Measurements from ENCODE around the gene SPSB4.

SPSB4 gene

GRCh38 chr3:141070727-141071357 lies 19.7 kb downstream of the SPSB4 start:
- Histone ChIP-seq H3K4me3 (IDR thresholded peaks at IDR 0.05; ENCODE audit: insufficient read depth, low read depth, low read length) (no peak overlapping the region), H3K79me2 (ENCODE audit: insufficient read depth, low read depth) (no peaks in the 10 kb centered on the region), H2AFZ (ENCODE audit: low read depth) (no peak overlapping the region), H3K4me1 (ENCODE audit: low read depth, poor library complexity, severe bottlenecking) (no peaks in the 10 kb centered on the region), H4K20me1 (ENCODE audit: insufficient read depth) (no peaks in the 10 kb centered on the region), H3K4me2 (no peak overlapping the region), H3K27ac (no peak overlapping the region), H3K36me3 (ENCODE audit: insufficient read depth) (no peaks in the 10 kb centered on the region), H3K27me3 (ENCODE audit: insufficient read depth, low read depth) (no peaks in the 10 kb centered on the region), H3K9ac (no peak overlapping the region)
- no peak for TF ChIP-seq CTCF (conservative IDR thresholded peaks at IDR 0.05; ENCODE audit: low read depth, low read length)

GRCh38 chr3:141071681-141072260 lies 20.6 kb downstream of the SPSB4 start:
- Histone ChIP-seq H3K36me3 (ENCODE audit: insufficient read depth) (no peaks in the 10 kb centered on the region), H3K4me3 (IDR thresholded peaks at IDR 0.05; ENCODE audit: insufficient read depth, low read depth, low read length) (no peak overlapping the region), H3K79me2 (ENCODE audit: insufficient read depth, low read depth) (no peaks in the 10 kb centered on the region), H4K20me1 (ENCODE audit: insufficient read depth) (no peaks in the 10 kb centered on the region), H3K9ac (no peak overlapping the region), H2AFZ (ENCODE audit: low read depth) (no peak overlapping the region), H3K27me3 (ENCODE audit: insufficient read depth, low read depth) (no peaks in the 10 kb centered on the region), H3K4me2 (no peak overlapping the region), H3K27ac (no peak overlapping the region), H3K4me1 (ENCODE audit: low read depth, poor library complexity, severe bottlenecking) (no peaks in the 10 kb centered on the region)
- TF ChIP-seq CTCF (conservative IDR thresholded peaks at IDR 0.05; ENCODE audit: low read depth, low read length), result no peak

GRCh38 chr3:141072950-141073349 lies 21.8 kb downstream of the SPSB4 start:
- Histone ChIP-seq H3K4me3 (IDR thresholded peaks at IDR 0.05; ENCODE audit: insufficient read depth, low read depth, low read length) (no peak overlapping the region), H4K20me1 (ENCODE audit: insufficient read depth) (no peaks in the 10 kb centered on the region), H3K4me2 (no peak overlapping the region), H3K27ac (no peak overlapping the region), H3K4me1 (ENCODE audit: low read depth, poor library complexity, severe bottlenecking) (no peaks in the 10 kb centered on the region), H3K36me3 (ENCODE audit: insufficient read depth) (no peaks in the 10 kb centered on the region), H2AFZ (ENCODE audit: low read depth) (no peak overlapping the region), H3K9ac (no peak overlapping the region), H3K27me3 (ENCODE audit: insufficient read depth, low read depth) (no peaks in the 10 kb centered on the region), H3K79me2 (ENCODE audit: insufficient read depth, low read depth) (no peaks in the 10 kb centered on the region)
- TF ChIP-seq CTCF (conservative IDR thresholded peaks at IDR 0.05; ENCODE audit: low read depth, low read length), result no peak

GRCh38 chr3:141073580-141073979 lies 22.4 kb downstream of the SPSB4 start:
- Histone ChIP-seq H3K27me3 (ENCODE audit: insufficient read depth, low read depth) (no peaks in the 10 kb centered on the region), H3K9ac (no peak overlapping the region), H3K79me2 (ENCODE audit: insufficient read depth, low read depth) (no peaks in the 10 kb centered on the region), H3K36me3 (ENCODE audit: insufficient read depth) (no peaks in the 10 kb centered on the region), H3K27ac (no peak overlapping the region), H3K4me3 (IDR thresholded peaks at IDR 0.05; ENCODE audit: insufficient read depth, low read depth, low read length) (no peak overlapping the region), H3K4me1 (ENCODE audit: low read depth, poor library complexity, severe bottlenecking) (no peaks in the 10 kb centered on the region), H3K4me2 (no peak overlapping the region), H4K20me1 (ENCODE audit: insufficient read depth) (no peaks in the 10 kb centered on the region), H2AFZ (ENCODE audit: low read depth) (no peak overlapping the region)
- TF ChIP-seq CTCF (conservative IDR thresholded peaks at IDR 0.05; ENCODE audit: low read depth, low read length), result no peak
